ENCODE data around the gene JADE1.

JADE1 gene

GRCh38 chr4:128809477-128810330, at the start of gene JADE1:
Gene JADE1, plus strand, starts transcription at chr4:128809700. Its CDS starts 22,059 bp downstream, at chr4:128831759.
- peak; percentile 92 for DNase-seq

GRCh38 chr4:128766781-128767180, 42.7 kb upstream of the JADE1 start:
- DNase-seq = no peak

- DNase-seq = no peak
Measured at GRCh38 chr4:128768373-128768996, 41.0 kb upstream of the JADE1 start.

GRCh38 chr4:128769011-128769410, 40.5 kb upstream of the JADE1 start:
- DNase-seq = no peak

- DNase-seq = no peak
Measured at GRCh38 chr4:128770807-128771206, 38.7 kb upstream of the JADE1 start.

GRCh38 chr4:128775477-128775876, 34.0 kb upstream of the JADE1 start:
- DNase-seq = no peak

- no peak for DNase-seq
Measured at GRCh38 chr4:128775916-128776315, 33.6 kb upstream of the JADE1 start.

- DNase-seq = no peak
Measured at GRCh38 chr4:128776794-128777216, 32.7 kb upstream of the JADE1 start.

- DNase-seq = no peak
Measured at GRCh38 chr4:128780688-128781087, 28.8 kb upstream of the JADE1 start.

GRCh38 chr4:128782076-128782715, 27.3 kb upstream of the JADE1 start:
- peak; percentile 62 for DNase-seq

- no peak for DNase-seq
Measured at GRCh38 chr4:128782875-128783614, 26.5 kb upstream of the JADE1 start.

GRCh38 chr4:128787509-128788311, 21.8 kb upstream of the JADE1 start:
- no peak for DNase-seq

GRCh38 chr4:128793859-128794672, 15.4 kb upstream of the JADE1 start:
- no peak for DNase-seq

GRCh38 chr4:128796934-128797333, 12.6 kb upstream of the JADE1 start:
- no peak for DNase-seq

- DNase-seq = no peak
Measured at GRCh38 chr4:128800284-128800683, 9.2 kb upstream of the JADE1 start.

GRCh38 chr4:128800701-128801284, 8.7 kb upstream of the JADE1 start:
- no peak for DNase-seq

GRCh38 chr4:128802680-128803628, 6.5 kb upstream of the JADE1 start:
- no peak for DNase-seq

- DNase-seq = peak; percentile 24
Measured at GRCh38 chr4:128803783-128804182, 5.7 kb upstream of the JADE1 start.

- DNase-seq = peak; percentile 23
Measured at GRCh38 chr4:128810331-128810870, 901 bp downstream of the JADE1 start.
